Heart right ventricle (tissue), 16 donors: Measurements from ENCODE around the gene ZNF521. TPM values are rescaled to one million over a fixed set of nuclear protein-coding genes. Genes with fewer than 3 reads are reported as not detected.

Experiments used
- ATAC-seq, 8 donors: fragments of 200-7000 bp; cut with Tn5 transposase; one replicate each; pipeline ENCODE4 v1.9.1; 2020; ENCODE audit warnings: mild to moderate bottlenecking in 8 of 8, moderate library complexity in 8 of 8, moderate number of reproducible peaks in 1 of 8
- DNase-seq, 2 donors: peaks; one replicate each; pipeline ENCODE4 v3.0.0-alpha.2; 2020
- H3K27ac ChIP-seq, 10 donors: fragments of 200-600 bp; sonication (generic) in 2 of 10; one replicate each; pipeline versions ENCODE4 v1.5.0 to v1.8.0; 2020 to 2022; ENCODE audit warnings: mild to moderate bottlenecking in 3 of 10
- H3K27me3 ChIP-seq, 7 donors: fragments of 200-600 bp; one replicate each; pipeline ENCODE4 v1.8.0; 2021 to 2022; ENCODE audit warnings: mild to moderate bottlenecking in 2 of 7
- H3K36me3 ChIP-seq, 9 donors: fragments of 200-600 bp; sonication (generic) in 1 of 9; one replicate each; pipeline versions ENCODE4 v1.5.0 to v1.8.0; 2020 to 2022; ENCODE audit warnings: mild to moderate bottlenecking in 2 of 9
- H3K4me1 ChIP-seq, 9 donors: fragments of 200-600 bp; sonication (generic) in 1 of 9; one replicate each; pipeline versions ENCODE4 v1.5.0 to v1.8.0; 2020 to 2022; ENCODE audit warnings: mild to moderate bottlenecking in 4 of 9
- H3K4me3 ChIP-seq, 10 donors: fragments of 200-600 bp; sonication (generic) in 2 of 10; one replicate each; pipeline versions ENCODE4 v1.5.0 to v1.8.0; 2020 to 2022; ENCODE audit warnings: mild to moderate bottlenecking in 7 of 10, moderate library complexity in 2 of 10
- H3K9me3 ChIP-seq, 11 donors: fragments of 200-600 bp in 10 of 11; sonication (generic) in 2 of 11; one replicate each; pipeline versions ENCODE4 v1.5.0 to v1.8.0; 2013 to 2022; ENCODE audit warnings: mild to moderate bottlenecking in 2 of 11, control low read depth in 1 of 11, moderate library complexity in 1 of 11
- WGBS, 2 donors: extraction: QIAGEN DNeasy Blood & Tissue Kit; methylation state at CpG; one replicate each; pipeline ENCODE4 v1.1.7; 2013; ENCODE audit warnings: inconsistent platforms in 1 of 2; 5-methylcytosine and 5-hydroxymethylcytosine counted together
- intact Hi-C, 10 donors: fragments of 100-400 bp; cut with DNase I; formaldehyde crosslinking; loops; one replicate each; pipeline versions ENCODE4 v1.11.1 to v1.14.2; 2022
- polyA plus RNA-seq, 2 donors: library from polyadenylated mRNA; stranded (reverse); fragments of 200-250 nt; gene quantifications; one replicate each; pipeline ENCODE4 v1.2.3, GENCODE V29; 2013
- total RNA-seq, 10 donors: library from RNA; stranded (reverse); fragmentation: NEBNext Ultra II Directional in 3 of 10; extraction: Animal tissue kit (Norgen Biotek cat#: 25700) in 3 of 10; gene quantifications; one replicate each; pipeline versions ENCODE4 v1.2.1 to v1.2.4, GENCODE V29; 2021 to 2023
- TF ChIP-seq, protein P1 (sequence below), 9 donors: fragments of 200-600 bp; sonication (generic) in 2 of 9; IDR thresholded peaks; one replicate each; pipeline versions ENCODE4 v1.5.0 to v1.8.0; 2021 to 2022; ENCODE audit warnings: antibody characterized with exemption in 9 of 9, mild to moderate bottlenecking in 5 of 9, moderate library complexity in 1 of 9
- donor health status: Arrhythmogenic right ventricular cardiomyopathy.
- donor health status: ischemic (EF 13 %, LVEDD 7.1; RV severe dilation, severe dysfunction).
- donor health status: healthy with polysubstance abuse.
- donor health status: DM: no; HTN: yes; CAD: no.
- donor health status: DM: no; HTN: no; CAD: no.
- donor health status: ischemic (EF 25% LVEDD 6.9; RV normal size, moderate dysfunction).
- donor health status: ischemic (EF 25% LVEDD 5.7; RV mildly dilated, moderate dysfunction).
- donor health status: healthy.
- donor health status: DM: yes; HTN: yes; CAD: no.
- donor health status: Ischemic cardiomyopathy.
- donor health status: ischemic (EF 35%, LVEDD 5.7; RV mildly dilated, moderate dysfunction).
- donor health status: nonischemic (EF 11% LVEDD 7.7; RV severe dilation, severe dysfunction).
- donor health status: DM: yes; HTN: yes; CAD: no.
- donor health status: PGD.
- donor health status: ischemic (EF 29% LVEDD 5.4; RV normal size, mild dysfunction).
- donor health status: nonischemic (EF 23%, LVEDD 6.1; RV moderate dilation, normal function).

The ZNF521 gene
- total and polyA plus RNA-seq, 12 donors, result 3.3 to 26.4 (median 15.5) TPM

DNA sequence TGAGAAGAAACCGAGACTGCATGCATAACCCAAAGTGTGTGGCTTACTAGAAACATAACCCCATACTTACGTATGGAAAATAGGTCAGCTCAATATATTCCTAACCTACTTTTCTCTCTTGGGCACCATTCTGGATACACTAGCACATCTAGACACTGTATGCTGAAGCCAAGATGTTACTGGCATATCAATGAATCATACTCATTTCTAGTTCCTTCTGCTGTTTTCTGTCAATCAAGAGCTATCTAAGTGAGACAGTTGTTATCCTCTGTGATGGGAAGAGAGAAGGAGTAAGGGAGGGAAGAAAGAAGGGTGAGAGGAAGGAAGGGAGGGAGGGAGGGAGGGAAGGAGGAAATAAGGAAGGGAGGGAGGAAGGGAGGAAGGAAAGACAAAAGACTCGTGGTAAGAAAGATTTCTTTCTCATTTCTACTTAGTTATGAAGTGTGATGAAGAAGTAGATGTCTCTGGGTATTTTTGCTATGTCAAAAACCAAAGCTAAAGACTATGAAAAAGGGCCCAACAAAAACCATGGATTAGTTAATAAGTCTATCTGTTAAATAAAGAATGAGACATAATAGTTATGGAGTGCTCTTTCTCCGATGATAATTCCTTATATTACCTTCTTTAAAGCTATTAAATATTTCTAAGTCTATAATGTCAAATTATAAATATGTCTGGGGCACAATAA is 248.4 kb downstream of the ZNF521 start:
- H3K9me3 ChIP-seq, result no peaks in the 10 kb centered on the region
- no peaks in the 10 kb centered on the region for H3K27me3 ChIP-seq
- no peak for DNase-seq
- no peaks in the 10 kb centered on the region for H3K36me3 ChIP-seq
- 86 to 92% methylated on average over 4 of the region's 4 CpGs for WGBS, 2 donors
- intact Hi-C loops, result loop anchor here in 4 of 10 donors (10.0 kb wide), 2 partner anchors 81 to 241 kb away; no protein-coding TSS in a partner anchor
- TF ChIP-seq, protein P1, sequence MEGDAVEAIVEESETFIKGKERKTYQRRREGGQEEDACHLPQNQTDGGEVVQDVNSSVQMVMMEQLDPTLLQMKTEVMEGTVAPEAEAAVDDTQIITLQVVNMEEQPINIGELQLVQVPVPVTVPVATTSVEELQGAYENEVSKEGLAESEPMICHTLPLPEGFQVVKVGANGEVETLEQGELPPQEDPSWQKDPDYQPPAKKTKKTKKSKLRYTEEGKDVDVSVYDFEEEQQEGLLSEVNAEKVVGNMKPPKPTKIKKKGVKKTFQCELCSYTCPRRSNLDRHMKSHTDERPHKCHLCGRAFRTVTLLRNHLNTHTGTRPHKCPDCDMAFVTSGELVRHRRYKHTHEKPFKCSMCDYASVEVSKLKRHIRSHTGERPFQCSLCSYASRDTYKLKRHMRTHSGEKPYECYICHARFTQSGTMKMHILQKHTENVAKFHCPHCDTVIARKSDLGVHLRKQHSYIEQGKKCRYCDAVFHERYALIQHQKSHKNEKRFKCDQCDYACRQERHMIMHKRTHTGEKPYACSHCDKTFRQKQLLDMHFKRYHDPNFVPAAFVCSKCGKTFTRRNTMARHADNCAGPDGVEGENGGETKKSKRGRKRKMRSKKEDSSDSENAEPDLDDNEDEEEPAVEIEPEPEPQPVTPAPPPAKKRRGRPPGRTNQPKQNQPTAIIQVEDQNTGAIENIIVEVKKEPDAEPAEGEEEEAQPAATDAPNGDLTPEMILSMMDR (IDR thresholded peaks at IDR 0.05), result no peak
- no peak for ATAC-seq
- H3K4me3 ChIP-seq, result no peak overlapping the region
- peaks cover 2 to 35% (median 10%) of the 10 kb centered on the region in 9 donors for H3K4me1 ChIP-seq
- no peak overlapping the region for H3K27ac ChIP-seq

DNA sequence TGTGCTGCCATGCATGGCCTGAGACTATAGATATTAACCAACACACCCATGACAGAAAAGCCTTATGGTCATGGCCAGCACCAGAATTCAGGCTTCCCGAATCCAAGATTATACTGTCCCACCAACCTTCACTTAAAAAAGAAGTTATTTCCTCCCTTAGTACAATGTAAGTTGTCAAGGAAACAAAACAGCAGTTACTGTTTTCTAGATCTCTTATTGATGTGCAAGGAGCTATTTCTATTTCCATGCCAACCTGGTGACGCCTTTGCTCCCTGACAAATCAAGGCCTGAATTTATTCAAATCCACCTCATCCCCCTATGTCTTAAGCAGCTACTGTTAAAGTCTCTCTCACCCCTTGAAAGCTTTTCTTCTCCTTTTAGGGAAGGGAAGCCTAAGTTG is 249.3 kb downstream of the ZNF521 start:
- 62 to 64% methylated on average over 2 of the region's 2 CpGs for WGBS, 2 donors
- Histone ChIP-seq H3K27ac (no peak overlapping the region), H3K4me1 (peaks cover 2 to 38% (median 13%) of the 10 kb centered on the region in 9 donors), H3K36me3 (no peaks in the 10 kb centered on the region), H3K9me3 (no peaks in the 10 kb centered on the region), H3K27me3 (no peaks in the 10 kb centered on the region), H3K4me3 (no peak overlapping the region)
- ATAC-seq, result peak in 4 of 8 donors; percentile 41 to 63 (median 50)
- TF ChIP-seq, protein P1 (IDR thresholded peaks at IDR 0.05), result no peak
- intact Hi-C loops, result loop anchor here in 4 of 10 donors (10.0 kb wide), 2 partner anchors 82 to 242 kb away; no protein-coding TSS in a partner anchor
- no peak for DNase-seq

DNA sequence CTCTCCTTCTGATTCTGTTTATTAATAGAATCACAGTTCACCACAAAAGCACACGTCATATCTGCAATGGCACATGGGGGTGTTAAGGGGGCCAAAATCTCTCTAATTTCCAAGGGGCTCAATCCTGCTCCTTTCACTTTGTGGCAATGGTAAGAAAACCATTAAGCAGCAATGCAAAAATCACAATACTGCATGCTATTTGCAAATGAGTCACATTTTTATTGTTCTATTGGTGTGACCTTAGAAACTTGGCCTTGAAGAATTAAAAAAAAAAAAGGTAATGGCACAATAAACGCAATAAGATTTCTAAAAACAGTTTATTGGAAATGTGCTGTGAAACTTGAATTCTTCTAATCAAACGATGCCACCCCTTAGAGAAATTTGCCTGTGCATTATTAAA is 251.5 kb downstream of the ZNF521 start:
- no peaks in the 10 kb centered on the region for H3K27me3 ChIP-seq
- intact Hi-C loops, result loop anchor here in 4 of 10 donors (10.0 kb wide), 2 partner anchors 84 to 244 kb away; no protein-coding TSS in a partner anchor

DNA sequence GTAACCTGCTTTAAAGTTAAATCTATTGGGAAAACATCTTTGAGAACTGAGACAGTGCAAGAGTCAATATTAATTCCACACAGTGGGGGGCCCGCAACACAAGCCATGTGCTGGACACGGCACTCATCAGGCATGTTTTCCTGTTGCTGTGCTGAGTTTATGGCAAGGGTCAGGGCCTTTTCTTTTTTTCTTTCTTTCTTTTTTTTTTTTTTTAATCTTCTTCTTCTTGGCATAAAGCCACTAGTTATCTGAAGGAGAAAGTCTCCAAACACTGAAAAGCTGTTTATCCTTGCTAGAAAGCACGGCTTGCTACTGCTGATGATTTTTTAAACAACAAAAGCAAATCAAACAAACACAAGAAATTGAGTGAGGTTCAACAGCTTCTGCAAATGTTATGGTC is 252.1 kb downstream of the ZNF521 start:
- no peak for ATAC-seq
- Histone ChIP-seq H3K27me3 (no peaks in the 10 kb centered on the region), H3K9me3 (no peaks in the 10 kb centered on the region), H3K27ac (no peak overlapping the region), H3K4me1 (peaks cover 2 to 44% (median 15%) of the 10 kb centered on the region in 9 donors), H3K4me3 (no peak overlapping the region), H3K36me3 (no peaks in the 10 kb centered on the region)
- DNase-seq, result no peak
- intact Hi-C loops, result loop anchor here in 4 of 10 donors (10.0 kb wide), 3 partner anchors 65 to 245 kb away; no protein-coding TSS in a partner anchor
- TF ChIP-seq, protein P1 (IDR thresholded peaks at IDR 0.05), result no peak
- 52 to 58% methylated on average over 3 of the region's 3 CpGs for WGBS, 2 donors

More for the DNA sequence above, 251.5 kb downstream of the ZNF521 start:
- WGBS, 2 donors, result 75 to 81% methylated on average over 3 of the region's 3 CpGs
- H3K4me1 ChIP-seq, result peaks cover 2 to 44% (median 15%) of the 10 kb centered on the region in 9 donors
- no peak for ATAC-seq
- H3K36me3 ChIP-seq, result no peaks in the 10 kb centered on the region
- no peak overlapping the region for H3K27ac ChIP-seq
- no peaks in the 10 kb centered on the region for H3K9me3 ChIP-seq
- TF ChIP-seq, protein P1 (IDR thresholded peaks at IDR 0.05), result no peak
- no peak for DNase-seq
- no peak overlapping the region for H3K4me3 ChIP-seq
